Smooth muscle cell (in vitro differentiated cells): ENCODE data around the gene UBB. TPM values are rescaled to one million over a fixed set of nuclear protein-coding genes. Genes with fewer than 3 reads are reported as not detected.

Source experiments
- DNase-seq: peaks from one replicate; lab custom pipeline; 2025; ENCODE audit not compliant: unreplicated experiment; lab: John Stamatoyannopoulos, UW
- H2AFZ ChIP-seq: fragments of 200-600 bp; sonication (generic); 2 replicates; pipeline ENCODE4 v1.6.0; 2016; ENCODE audit warnings: antibody characterized with exemption, low read depth, mild to moderate bottlenecking
- H3F3A ChIP-seq: fragments of 200-600 bp; sonication (generic); 2 replicates; pipeline ENCODE4 v1.6.0; 2017; ENCODE audit warnings: antibody characterized with exemption, low read depth
- H3K27ac ChIP-seq: fragments of 200-600 bp; sonication (generic); 2 replicates; pipeline ENCODE4 v1.5.1; 2016; ENCODE audit warnings: low read depth, mild to moderate bottlenecking
- H3K27me3 ChIP-seq: fragments of 200-600 bp; sonication (generic); 2 replicates; pipeline ENCODE4 v1.6.1; 2016; ENCODE audit warnings: low read depth, mild to moderate bottlenecking
- H3K36me3 ChIP-seq: fragments of 200-600 bp; sonication (generic); 2 replicates; pipeline ENCODE4 v1.5.1; 2016; ENCODE audit warnings: low read depth
- H3K4me1 ChIP-seq: fragments of 200-600 bp; sonication (generic); 2 replicates; pipeline ENCODE4 v1.5.1; 2016; ENCODE audit warnings: low read depth
- H3K4me2 ChIP-seq: fragments of 200-600 bp; sonication (generic); 2 replicates; pipeline ENCODE4 v1.6.0; 2016; ENCODE audit warnings: mild to moderate bottlenecking
- H3K4me3 ChIP-seq: fragments of 200-600 bp; sonication (generic); 2 replicates; pipeline ENCODE4 v1.5.1; 2016; ENCODE audit warnings: mild to moderate bottlenecking
- H3K79me2 ChIP-seq: fragments of 200-600 bp; sonication (generic); 2 replicates; pipeline ENCODE4 v1.6.0; 2016; ENCODE audit warnings: low read depth, mild to moderate bottlenecking
- H3K9ac ChIP-seq: fragments of 200-600 bp; sonication (generic); 2 replicates; pipeline ENCODE4 v1.6.0; 2016; ENCODE audit warnings: low read depth
- H3K9me3 ChIP-seq: fragments of 200-600 bp; sonication (generic); replicated peaks from 2 replicates; pipeline ENCODE4 v1.5.1; 2016; ENCODE audit warnings: low read depth
- H4K20me1 ChIP-seq: fragments of 200-600 bp; sonication (generic); 2 replicates; pipeline ENCODE4 v1.6.0; 2016; ENCODE audit warnings: low read depth
- WGBS: methylation state at CpG from one replicate; pipeline ENCODE4 v1.1.7; 2016; ENCODE audit warnings: low lambda C conversion rate; 5-methylcytosine and 5-hydroxymethylcytosine counted together
- polyA plus RNA-seq: library from polyadenylated mRNA; unstranded; fragments of >200 nt; fragmentation: Nextera tagmentation; extraction: Ambion mirVana; gene quantifications from 2 replicates; pipeline ENCODE4 v1.2.1, GENCODE V29; 2016
- total RNA-seq: library from RNA; depleted of rRNA; stranded (reverse); fragments of >200 nt; gene quantifications from 2 replicates; pipeline ENCODE4 v1.2.3, GENCODE V29; 2014
- TF ChIP-seq, protein P1 (sequence below): fragments of 200-600 bp; sonication (generic); IDR thresholded peaks from 2 replicates; pipeline ENCODE4 v1.5.1; 2017; ENCODE audit warnings: borderline replicate concordance, mild to moderate bottlenecking, antibody characterized with exemption; ENCODE audit not compliant: insufficient read depth, poor library complexity, severe bottlenecking

Gene UBB
- total and polyA plus RNA-seq, 2 experiments from 2014 or later: 1,184 to 2,323 TPM

DNA sequence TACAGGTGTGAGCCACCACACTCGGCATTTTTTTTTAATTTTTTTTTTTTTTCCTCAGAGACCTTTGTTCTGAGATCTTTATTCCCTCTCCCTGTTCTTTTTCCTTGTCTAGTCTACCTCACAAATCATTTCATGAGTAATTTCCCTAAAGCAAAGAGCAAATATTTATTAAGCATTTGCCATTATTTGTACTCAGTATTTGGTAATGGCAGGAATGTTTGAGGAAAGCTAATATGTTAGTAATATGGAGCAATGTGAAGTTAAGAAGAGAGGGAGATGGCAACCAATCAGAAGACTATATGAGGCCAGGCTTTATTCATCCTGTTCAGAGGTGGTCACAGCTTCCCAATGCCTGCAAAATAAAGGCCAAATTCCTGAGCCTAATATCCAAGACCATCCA, 40.9 kb upstream of the UBB start:
- no peak for DNase-seq
- no peaks in the 10 kb centered on the region for H3K79me2 ChIP-seq
- no peak overlapping the region for H3K4me2 ChIP-seq
- no peak overlapping the region for H3K9ac ChIP-seq
- H3K36me3 ChIP-seq: no peaks in the 10 kb centered on the region
- H2AFZ ChIP-seq: no peak overlapping the region
- no peaks in the 10 kb centered on the region for H3F3A ChIP-seq
- H3K4me3 ChIP-seq: no peak overlapping the region
- TF ChIP-seq, protein P1, sequence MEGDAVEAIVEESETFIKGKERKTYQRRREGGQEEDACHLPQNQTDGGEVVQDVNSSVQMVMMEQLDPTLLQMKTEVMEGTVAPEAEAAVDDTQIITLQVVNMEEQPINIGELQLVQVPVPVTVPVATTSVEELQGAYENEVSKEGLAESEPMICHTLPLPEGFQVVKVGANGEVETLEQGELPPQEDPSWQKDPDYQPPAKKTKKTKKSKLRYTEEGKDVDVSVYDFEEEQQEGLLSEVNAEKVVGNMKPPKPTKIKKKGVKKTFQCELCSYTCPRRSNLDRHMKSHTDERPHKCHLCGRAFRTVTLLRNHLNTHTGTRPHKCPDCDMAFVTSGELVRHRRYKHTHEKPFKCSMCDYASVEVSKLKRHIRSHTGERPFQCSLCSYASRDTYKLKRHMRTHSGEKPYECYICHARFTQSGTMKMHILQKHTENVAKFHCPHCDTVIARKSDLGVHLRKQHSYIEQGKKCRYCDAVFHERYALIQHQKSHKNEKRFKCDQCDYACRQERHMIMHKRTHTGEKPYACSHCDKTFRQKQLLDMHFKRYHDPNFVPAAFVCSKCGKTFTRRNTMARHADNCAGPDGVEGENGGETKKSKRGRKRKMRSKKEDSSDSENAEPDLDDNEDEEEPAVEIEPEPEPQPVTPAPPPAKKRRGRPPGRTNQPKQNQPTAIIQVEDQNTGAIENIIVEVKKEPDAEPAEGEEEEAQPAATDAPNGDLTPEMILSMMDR: no peak
- H3K27ac ChIP-seq: no peak overlapping the region
- no peaks in the 10 kb centered on the region for H3K27me3 ChIP-seq
- no peaks in the 10 kb centered on the region for H4K20me1 ChIP-seq
- H3K4me1 ChIP-seq: no peaks in the 10 kb centered on the region
- WGBS: 100% methylated on average over 1 of the region's 1 CpG
- no peaks in the 10 kb centered on the region for H3K9me3 ChIP-seq

DNA sequence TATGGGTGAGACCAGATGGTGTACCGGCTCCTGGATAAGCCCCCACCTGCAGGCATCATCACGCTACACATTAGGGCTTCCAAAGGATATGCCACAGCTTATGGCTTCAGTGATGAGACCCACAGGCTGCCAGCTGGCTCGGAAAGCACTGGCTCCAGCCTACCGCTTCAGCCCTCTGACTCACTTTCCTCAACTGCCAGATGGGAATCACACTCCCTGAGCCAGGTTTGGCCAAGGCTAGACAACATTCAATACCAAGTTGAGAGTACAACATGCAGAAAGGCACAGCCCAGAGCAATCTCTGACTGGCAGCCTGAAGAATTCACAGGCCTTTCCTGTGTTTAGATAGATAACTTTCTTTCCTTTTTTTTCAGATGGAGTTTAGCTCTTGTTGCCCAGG, 37.9 kb upstream of the UBB start:
- no peaks in the 10 kb centered on the region for H3K4me1 ChIP-seq
- no peak overlapping the region for H3K4me2 ChIP-seq
- no peaks in the 10 kb centered on the region for H3K79me2 ChIP-seq
- no peak overlapping the region for H2AFZ ChIP-seq
- TF ChIP-seq, protein P1: no peak
- H3F3A ChIP-seq: no peaks in the 10 kb centered on the region
- no peaks in the 10 kb centered on the region for H4K20me1 ChIP-seq
- H3K36me3 ChIP-seq: no peaks in the 10 kb centered on the region
- WGBS: 95% methylated on average over 4 of the region's 4 CpGs
- no peaks in the 10 kb centered on the region for H3K27me3 ChIP-seq
- H3K4me3 ChIP-seq: no peak overlapping the region
- no peak overlapping the region for H3K9ac ChIP-seq
- H3K27ac ChIP-seq: no peak overlapping the region
- DNase-seq: no peak
- no peaks in the 10 kb centered on the region for H3K9me3 ChIP-seq

- Histone ChIP-seq H3K4me2 (no peak overlapping the region), H3K9ac (no peak overlapping the region), H3K27ac (no peak overlapping the region), H3K27me3 (no peaks in the 10 kb centered on the region), H2AFZ (no peak overlapping the region), H4K20me1 (no peaks in the 10 kb centered on the region), H3K9me3 (no peaks in the 10 kb centered on the region), H3K79me2 (no peaks in the 10 kb centered on the region), H3K36me3 (no peaks in the 10 kb centered on the region), H3K4me3 (no peak overlapping the region), H3F3A (no peaks in the 10 kb centered on the region), H3K4me1 (no peaks in the 10 kb centered on the region)
- 100% methylated on average over 3 of the region's 3 CpGs for WGBS
- TF ChIP-seq, protein P1: no peak
- DNase-seq: no peak
These were observed 37.3 kb upstream of the UBB start for GRCh38 chr17:16343569-16343968.

DNA sequence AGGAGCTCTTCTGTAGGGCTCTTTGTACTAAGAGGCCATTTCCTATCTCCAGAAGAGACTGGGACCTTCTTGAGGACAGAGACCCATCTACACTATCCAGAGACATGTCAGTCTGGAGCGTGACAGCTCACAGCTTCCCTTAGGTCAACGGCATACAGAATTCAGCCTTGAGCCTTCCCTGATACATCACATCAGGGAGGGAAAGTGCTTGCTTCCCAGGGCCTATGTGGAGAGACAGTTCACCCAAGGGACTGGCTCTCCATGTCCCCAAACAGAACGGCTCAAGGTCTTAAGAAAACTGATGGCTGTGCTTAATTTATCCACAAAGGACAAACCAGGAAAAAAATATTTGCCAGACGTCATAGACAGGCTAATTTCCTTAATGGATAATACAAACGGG, 35.3 kb upstream of the UBB start:
- Histone ChIP-seq H3K9ac (no peak overlapping the region), H3K4me3 (no peak overlapping the region), H2AFZ (no peak overlapping the region), H3K4me2 (no peak overlapping the region), H3F3A (no peaks in the 10 kb centered on the region), H3K9me3 (no peaks in the 10 kb centered on the region), H4K20me1 (no peaks in the 10 kb centered on the region), H3K27ac (no peak overlapping the region), H3K4me1 (no peaks in the 10 kb centered on the region), H3K79me2 (peaks cover 3% of the 10 kb centered on the region), H3K36me3 (no peaks in the 10 kb centered on the region), H3K27me3 (no peaks in the 10 kb centered on the region)
- no peak for DNase-seq
- WGBS: 92% methylated on average over 5 of the region's 5 CpGs
- TF ChIP-seq, protein P1: no peak
